ENCODE measurements around the gene RC3H2.

DNA sequence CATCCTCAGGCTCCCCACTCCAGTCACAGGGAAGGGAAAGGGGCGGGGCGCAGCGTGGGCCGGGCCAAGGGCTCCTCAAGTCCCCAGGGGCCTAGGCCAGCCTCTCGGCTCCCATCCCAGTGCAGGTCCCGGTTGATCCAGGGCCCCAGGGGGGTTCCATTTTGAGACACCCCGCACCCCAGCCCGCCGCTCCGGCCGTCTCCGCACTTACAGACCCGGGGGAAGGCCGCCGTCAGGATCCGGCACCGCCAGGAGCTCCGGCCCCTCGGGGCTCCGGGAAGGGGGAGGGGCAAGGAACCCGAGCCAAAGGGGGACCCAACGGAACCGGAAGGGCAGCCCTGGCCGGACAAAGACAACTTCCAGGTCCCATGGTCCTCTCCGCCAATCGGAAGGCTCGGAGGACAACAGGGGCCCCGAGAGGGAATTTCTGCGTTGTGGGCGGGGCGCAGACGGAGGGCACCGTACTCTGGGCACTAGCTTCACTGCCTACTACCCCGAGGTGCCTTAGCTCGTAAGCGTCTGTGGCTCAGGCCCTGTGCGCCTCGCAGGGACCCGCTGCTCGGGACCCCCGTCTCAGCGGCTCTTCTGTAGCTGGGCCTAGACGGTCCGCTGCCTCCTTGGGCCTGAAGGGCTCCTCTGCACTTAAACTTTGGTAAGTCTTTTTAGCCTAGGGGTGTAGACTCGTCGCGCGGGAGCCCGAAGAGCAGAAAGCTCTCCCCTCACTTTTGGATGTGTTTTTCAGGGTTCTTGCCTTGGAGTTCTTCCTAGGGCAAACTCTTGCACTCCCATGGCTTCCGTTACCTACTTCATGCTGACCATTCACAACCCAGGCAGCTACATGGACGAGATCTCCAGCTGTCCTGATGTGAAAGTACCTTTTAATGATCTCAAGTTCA, 26.3 kb upstream of the RC3H2 start, which contains the start of gene ZBTB26:
- TF ChIP-seq POLR2AphosphoS5 (IDR thresholded peaks at IDR 0.05; ENCODE audit: low read depth, low read length) = peak; percentile 88
- peak; percentile 84 for TF ChIP-seq POLR2A (IDR thresholded peaks at IDR 0.05; ENCODE audit: low read depth, low read length)
- peak; percentile 10; the same call in 1 of the 2 replicates for TF ChIP-seq SPI1 (IDR thresholded peaks at IDR 0.05; ENCODE audit: low read depth, low read length)
- peak; percentile 60; the same call in 1 of the 2 replicates for TF ChIP-seq TAF1 (IDR thresholded peaks at IDR 0.05; ENCODE audit: low read depth, low read length)

All from GM12891 (cell line).